GM12878 (cell line): ENCODE data around the gene ARHGEF1.

Experiments used
- CHD1 ChIP-seq: IDR thresholded peaks from 2 replicates; pipeline ENCODE4 v1.6.1; 2012; ENCODE audit warnings: low read depth, low read length, improper control_type of control experiment
- CTCF ChIP-seq, 3 experiments: IDR thresholded peaks in 2 of 3; conservative IDR thresholded peaks in 1 of 3; 2 replicates each; pipeline ENCODE4 v1.5.1; 2011; ENCODE audit warnings: low read depth in 3 of 3, low read length in 3 of 3, mild to moderate bottlenecking in 3 of 3, control low read depth in 2 of 3, moderate library complexity in 2 of 3, inconsistent platforms in 1 of 3, mixed read lengths in 1 of 3; ENCODE audit not compliant: control insufficient read depth in 2 of 3, insufficient read depth in 1 of 3; ENCODE audit errors: extremely low read depth in 1 of 3
- E2F8 ChIP-seq: fragments of 450-650 bp; IDR thresholded peaks from 2 replicates; pipeline ENCODE4 v1.6.1; 2018; ENCODE audit warnings: mild to moderate bottlenecking, low read depth, moderate library complexity; ENCODE audit not compliant: partially characterized antibody
- EP300 ChIP-seq, 2 experiments: fragments of 150-350 bp in 1 of 2; IDR thresholded peaks; 2 replicates each; pipeline ENCODE4 v1.6.1; 2011 to 2012; ENCODE audit warnings: low read depth in 2 of 2, low read length in 2 of 2, borderline replicate concordance in 1 of 2, improper control_type of control experiment in 1 of 2, inconsistent platforms in 1 of 2; ENCODE audit not compliant: control insufficient read depth in 1 of 2
- GABPA ChIP-seq: IDR thresholded peaks from 2 replicates; pipeline ENCODE4 v1.6.1; 2014; ENCODE audit warnings: antibody characterized with exemption, low read depth, mild to moderate bottlenecking, inconsistent platforms
- MAX ChIP-seq: IDR thresholded peaks from 2 replicates; pipeline ENCODE4 v1.6.1; 2012; ENCODE audit warnings: low read depth, low read length, improper control_type of control experiment
- NR2C2 ChIP-seq: IDR thresholded peaks from 2 replicates; pipeline ENCODE4 v1.6.1; 2011; ENCODE audit warnings: borderline replicate concordance, low read depth; ENCODE audit not compliant: control insufficient read depth, insufficient read length
- PBX3 ChIP-seq: IDR thresholded peaks from 2 replicates; pipeline ENCODE4 v1.6.1; 2011; ENCODE audit warnings: mild to moderate bottlenecking, low read depth, low read length, moderate library complexity; ENCODE audit not compliant: insufficient replicate concordance
- POLR2A ChIP-seq: IDR thresholded peaks from 2 replicates; pipeline ENCODE4 v1.6.1; 2011; ENCODE audit warnings: low read depth, mild to moderate bottlenecking, low read length
- RAD21 ChIP-seq: IDR thresholded peaks from 2 replicates; pipeline ENCODE4 v1.6.1; 2011; ENCODE audit warnings: mild to moderate bottlenecking, low read depth, low read length, moderate library complexity; ENCODE audit not compliant: insufficient read depth
- REST ChIP-seq: IDR thresholded peaks from 2 replicates; pipeline ENCODE4 v1.6.1; 2012; ENCODE audit warnings: mild to moderate bottlenecking, low read depth, low read length
- TCF12 ChIP-seq: IDR thresholded peaks from 2 replicates; pipeline ENCODE4 v1.6.1; 2011; ENCODE audit warnings: low read depth, mild to moderate bottlenecking, low read length
- TCF7 ChIP-seq: IDR thresholded peaks from 2 replicates; pipeline ENCODE4 v1.6.1; 2014; ENCODE audit warnings: antibody characterized with exemption, borderline replicate concordance

- TF ChIP-seq REST (no peak), PBX3 (no peak), RAD21 (no peak), EP300 (IDR thresholded peaks at IDR 0.05; ENCODE audit: borderline replicate concordance in 1 of 2, control insufficient read depth in 1 of 2, low read depth in 2 of 2, low read length in 2 of 2) (no peak), TCF7 (no peak), NR2C2 (no peak), MAX (no peak), POLR2A (no peak), GABPA (no peak), E2F8 (no peak), CTCF (IDR thresholded peaks at IDR 0.05 in 2 of 3, conservative IDR thresholded peaks at IDR 0.05 in 1 of 3; ENCODE audit: control insufficient read depth in 2 of 3, extremely low read depth in 1 of 3, insufficient read depth in 1 of 3, low read depth in 3 of 3, low read length in 3 of 3) (no peak), TCF12 (no peak), CHD1 (no peak)
Observed at GRCh38 chr19:41872384-41872774, 10.6 kb upstream of the ARHGEF1 start.
